DND-41 (cell line): ENCODE measurements around the gene FAM53B.
A peak's percentile ranks its signal among the peaks of the same experiment; 100 is the strongest.

Experiments used
- ATAC-seq: fragments of 200-7000 bp; cut with Tn5 transposase; 3 replicates; pipeline ENCODE4 v1.9.1; 2021; ENCODE audit warnings: low read depth; ENCODE audit not compliant: insufficient read depth
- DNase-seq: peaks from one replicate; pipeline ENCODE4 v3.0.0-alpha.2; 2020
- H2AFZ ChIP-seq: 2 replicates; pipeline ENCODE4 v1.6.0; 2012; ENCODE audit warnings: low read depth, low read length
- H3K27ac ChIP-seq: 2 replicates; pipeline ENCODE4 v1.5.1; 2012; ENCODE audit warnings: low read length, inconsistent platforms
- H3K27me3 ChIP-seq: fragments of 200-600 bp; sonication (generic); 2 replicates; pipeline ENCODE4 v1.6.0; 2012; ENCODE audit warnings: low read length, mild to moderate bottlenecking, inconsistent platforms; ENCODE audit not compliant: insufficient read depth, poor library complexity
- H3K36me3 ChIP-seq: 2 replicates; pipeline ENCODE4 v1.5.1; 2012; ENCODE audit warnings: low read length, inconsistent platforms; ENCODE audit not compliant: insufficient read depth
- H3K4me1 ChIP-seq: 2 replicates; pipeline ENCODE4 v1.5.1; 2012; ENCODE audit warnings: mild to moderate bottlenecking, low read length; ENCODE audit not compliant: insufficient read depth
- H3K4me2 ChIP-seq: 2 replicates; pipeline ENCODE4 v1.6.0; 2012; ENCODE audit warnings: mild to moderate bottlenecking, moderate library complexity, low read length, inconsistent platforms; ENCODE audit not compliant: insufficient read depth
- H3K4me3 ChIP-seq, 2 experiments: fragments of 200-600 bp in 1 of 2; shearing (Covaris generic) in 1 of 2; 2 replicates each; pipeline ENCODE4 v1.5.1; 2012 to 2016; ENCODE audit warnings: inconsistent platforms in 2 of 2, low read length in 2 of 2, mild to moderate bottlenecking in 2 of 2, low read depth in 1 of 2, moderate library complexity in 1 of 2
- H3K79me2 ChIP-seq: 2 replicates; pipeline ENCODE4 v1.6.0; 2012; ENCODE audit warnings: low read length, inconsistent platforms; ENCODE audit not compliant: insufficient read depth
- H3K9ac ChIP-seq: 2 replicates; pipeline ENCODE4 v1.6.0; 2012; ENCODE audit warnings: low read depth, mild to moderate bottlenecking, inconsistent platforms, low read length, moderate library complexity
- H3K9me3 ChIP-seq: 2 replicates; pipeline ENCODE4 v1.5.1; 2012; ENCODE audit warnings: low read length, moderate library complexity, mild to moderate bottlenecking, inconsistent platforms; ENCODE audit not compliant: insufficient read depth, severe bottlenecking
- H4K20me1 ChIP-seq: 2 replicates; pipeline ENCODE4 v1.6.0; 2012; ENCODE audit warnings: low read length; ENCODE audit not compliant: insufficient read depth
- EZH2 ChIP-seq: IDR thresholded peaks from 3 replicates; pipeline ENCODE4 v1.6.1; 2012; ENCODE audit warnings: borderline replicate concordance, low read depth, mild to moderate bottlenecking, moderate library complexity, low read length, inconsistent platforms; ENCODE audit not compliant: severe bottlenecking
- TF ChIP-seq, protein P1 (sequence below): IDR thresholded peaks from 2 replicates; pipeline ENCODE4 v1.5.1; 2012; ENCODE audit warnings: borderline replicate concordance, low read length, moderate library complexity, mild to moderate bottlenecking; ENCODE audit not compliant: poor library complexity, severe bottlenecking; ENCODE audit errors: extremely low read depth

FAM53B gene

DNA sequence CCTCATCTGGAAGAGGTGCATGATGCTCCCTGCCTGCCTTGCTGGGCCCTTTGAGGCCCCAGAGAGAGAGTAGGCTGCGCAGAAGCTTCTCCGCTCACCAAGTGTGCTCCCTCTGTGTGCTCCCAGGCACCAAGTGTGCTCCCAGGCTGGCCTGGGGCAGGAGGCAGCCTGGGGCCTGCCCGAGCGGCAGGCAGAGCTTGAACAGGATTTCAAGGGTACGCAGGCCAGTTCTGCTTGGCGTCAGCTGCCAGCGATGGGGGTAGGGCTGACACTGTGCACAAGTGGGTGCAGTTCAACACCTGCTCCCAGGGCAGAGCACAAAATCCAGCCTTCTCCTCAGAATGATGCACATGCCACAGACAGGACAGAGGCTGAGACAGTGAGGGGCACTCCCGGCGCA is 119.7 kb downstream of the FAM53B start:
- Histone ChIP-seq H2AFZ (no peak overlapping the region), H4K20me1 (0 out of 2 replicates have a peak, but pooled peaks cover 5% of the 10 kb centered on the region), H3K9me3 (no peaks in the 10 kb centered on the region), H3K9ac (no peak overlapping the region), H3K4me3 (no peak overlapping the region), H3K4me2 (no peak overlapping the region), H3K36me3 (peaks cover 69% of the 10 kb centered on the region), H3K4me1 (peaks cover 71% of the 10 kb centered on the region), H3K79me2 (peaks cover 95% of the 10 kb centered on the region), H3K27me3 (no peaks in the 10 kb centered on the region), H3K27ac (peak overlapping the region; percentile 95)
- no peak for DNase-seq
- no peak for TF ChIP-seq EZH2
- TF ChIP-seq, protein P1, sequence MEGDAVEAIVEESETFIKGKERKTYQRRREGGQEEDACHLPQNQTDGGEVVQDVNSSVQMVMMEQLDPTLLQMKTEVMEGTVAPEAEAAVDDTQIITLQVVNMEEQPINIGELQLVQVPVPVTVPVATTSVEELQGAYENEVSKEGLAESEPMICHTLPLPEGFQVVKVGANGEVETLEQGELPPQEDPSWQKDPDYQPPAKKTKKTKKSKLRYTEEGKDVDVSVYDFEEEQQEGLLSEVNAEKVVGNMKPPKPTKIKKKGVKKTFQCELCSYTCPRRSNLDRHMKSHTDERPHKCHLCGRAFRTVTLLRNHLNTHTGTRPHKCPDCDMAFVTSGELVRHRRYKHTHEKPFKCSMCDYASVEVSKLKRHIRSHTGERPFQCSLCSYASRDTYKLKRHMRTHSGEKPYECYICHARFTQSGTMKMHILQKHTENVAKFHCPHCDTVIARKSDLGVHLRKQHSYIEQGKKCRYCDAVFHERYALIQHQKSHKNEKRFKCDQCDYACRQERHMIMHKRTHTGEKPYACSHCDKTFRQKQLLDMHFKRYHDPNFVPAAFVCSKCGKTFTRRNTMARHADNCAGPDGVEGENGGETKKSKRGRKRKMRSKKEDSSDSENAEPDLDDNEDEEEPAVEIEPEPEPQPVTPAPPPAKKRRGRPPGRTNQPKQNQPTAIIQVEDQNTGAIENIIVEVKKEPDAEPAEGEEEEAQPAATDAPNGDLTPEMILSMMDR = no peak
- no peak for ATAC-seq

DNA sequence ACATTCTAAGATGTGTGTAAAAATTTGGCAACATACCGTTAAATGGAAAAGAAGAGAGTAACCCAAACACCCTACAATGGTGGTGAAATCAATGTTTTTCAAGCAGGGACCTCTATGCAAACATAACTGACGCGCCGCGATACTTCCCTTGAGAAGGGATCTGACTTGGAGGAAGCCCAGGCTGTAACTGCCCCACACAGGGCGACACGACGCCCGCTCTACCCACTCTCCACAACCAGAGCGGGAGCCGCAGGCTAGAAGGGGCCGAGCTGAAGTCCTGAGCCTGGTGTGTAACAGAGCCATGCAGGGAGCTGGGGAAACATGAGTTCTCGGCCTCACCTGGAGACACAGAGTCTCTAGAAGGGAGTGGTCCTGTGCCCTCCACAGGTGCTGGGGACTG is 120.2 kb downstream of the FAM53B start:
- Histone ChIP-seq H3K27me3 (no peaks in the 10 kb centered on the region), H3K4me3 (no peak overlapping the region), H3K36me3 (peaks cover 73% of the 10 kb centered on the region), H3K9me3 (no peaks in the 10 kb centered on the region), H3K4me2 (no peak overlapping the region), H2AFZ (no peak overlapping the region), H3K27ac (peak overlapping the region; percentile 95), H3K79me2 (peaks cover 94% of the 10 kb centered on the region), H3K4me1 (peaks cover 71% of the 10 kb centered on the region), H4K20me1 (0 out of 2 replicates have a peak, but pooled peaks cover 5% of the 10 kb centered on the region), H3K9ac (no peak overlapping the region; the same call in 1 of the 2 replicates)
- DNase-seq = no peak
- ATAC-seq = no peak
- TF ChIP-seq, protein P1 = no peak
- no peak for TF ChIP-seq EZH2

DNA sequence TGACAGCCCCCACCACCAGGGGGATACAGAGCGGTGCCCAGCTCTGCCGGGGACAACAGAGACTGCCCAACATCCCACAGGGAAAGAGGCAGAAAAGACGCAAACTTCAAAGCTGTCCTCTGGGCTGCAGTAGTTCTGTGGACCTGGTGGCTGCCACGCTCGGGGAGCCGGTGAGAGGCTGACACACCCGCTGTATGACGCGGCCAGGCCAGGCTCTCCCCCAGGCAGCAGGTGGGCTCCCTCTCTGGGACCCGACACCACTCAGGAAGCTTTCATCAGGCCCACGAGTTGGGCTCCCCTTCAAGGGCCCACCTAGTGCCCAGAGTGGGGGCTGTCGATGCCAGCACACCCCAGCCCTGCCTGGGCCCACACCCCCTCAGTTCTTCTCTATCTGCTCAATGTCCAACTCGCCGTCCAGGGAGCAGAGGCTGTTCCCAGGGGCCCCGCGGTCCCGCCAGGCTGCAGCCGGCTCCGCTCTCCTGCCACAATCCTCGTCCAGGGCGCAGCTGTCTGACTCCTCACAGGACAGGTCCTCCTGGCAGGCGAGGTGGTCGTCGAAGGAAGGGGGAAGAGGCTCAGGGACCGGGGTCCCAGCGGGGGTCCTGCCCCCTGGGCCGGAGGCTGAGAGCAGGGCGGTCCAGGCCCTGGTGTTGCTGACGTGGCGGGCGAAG is 121.2 kb downstream of the FAM53B start:
- Histone ChIP-seq H3K36me3 (peaks cover 77% of the 10 kb centered on the region), H3K4me3 (no peak overlapping the region), H3K27me3 (no peaks in the 10 kb centered on the region), H3K4me2 (no peak overlapping the region), H3K4me1 (peaks cover 64% of the 10 kb centered on the region), H3K9ac (0 out of 2 replicates have a peak overlapping the region, but pooled peaks have one; percentile 9), H4K20me1 (0 out of 2 replicates have a peak, but pooled peaks cover 5% of the 10 kb centered on the region), H3K9me3 (no peaks in the 10 kb centered on the region), H2AFZ (no peak overlapping the region), H3K79me2 (peaks cover 93% of the 10 kb centered on the region), H3K27ac (peak overlapping the region; percentile 95; the same call in 1 of the 2 replicates)
- ATAC-seq = no peak
- no peak for DNase-seq
- TF ChIP-seq EZH2 = no peak
- TF ChIP-seq, protein P1 = no peak

DNA sequence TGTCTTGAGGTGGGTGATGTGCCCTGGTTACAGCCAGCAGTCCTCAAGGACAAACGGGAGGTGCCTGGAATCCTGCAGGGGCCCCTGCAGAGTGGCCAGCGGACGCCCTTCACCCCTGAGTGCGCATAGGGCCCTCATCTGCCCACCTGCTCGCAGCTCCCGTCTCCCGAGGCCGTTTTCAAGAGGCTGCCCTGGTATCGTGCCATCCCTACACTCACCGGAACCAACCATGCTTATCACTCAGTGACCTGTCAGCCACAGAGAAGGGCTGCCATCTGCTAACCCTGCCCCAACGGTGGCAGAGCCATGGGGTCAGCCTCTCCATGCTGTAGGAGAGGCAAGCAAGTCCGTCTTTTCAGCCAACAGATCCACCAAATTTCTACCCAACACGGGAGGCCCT is 122.0 kb downstream of the FAM53B start:
- H3K27ac ChIP-seq = peak overlapping the region; percentile 95
- 0 out of 2 replicates have a peak, but pooled peaks cover 9% of the 10 kb centered on the region for H4K20me1 ChIP-seq
- no peak overlapping the region for H3K4me2 ChIP-seq
- TF ChIP-seq, protein P1 = no peak
- TF ChIP-seq EZH2 = no peak
- peaks cover 83% of the 10 kb centered on the region for H3K36me3 ChIP-seq
- H3K79me2 ChIP-seq = peaks cover 91% of the 10 kb centered on the region
- H3K9ac ChIP-seq = 0 out of 2 replicates have a peak overlapping the region, but pooled peaks have one; percentile 7
- ATAC-seq = no peak
- H2AFZ ChIP-seq = no peak overlapping the region
- no peaks in the 10 kb centered on the region for H3K9me3 ChIP-seq
- DNase-seq = no peak
- H3K4me3 ChIP-seq = no peak overlapping the region
- no peaks in the 10 kb centered on the region for H3K27me3 ChIP-seq
- peaks cover 56% of the 10 kb centered on the region for H3K4me1 ChIP-seq
